ENCODE data around the gene CDC20.

DNA sequence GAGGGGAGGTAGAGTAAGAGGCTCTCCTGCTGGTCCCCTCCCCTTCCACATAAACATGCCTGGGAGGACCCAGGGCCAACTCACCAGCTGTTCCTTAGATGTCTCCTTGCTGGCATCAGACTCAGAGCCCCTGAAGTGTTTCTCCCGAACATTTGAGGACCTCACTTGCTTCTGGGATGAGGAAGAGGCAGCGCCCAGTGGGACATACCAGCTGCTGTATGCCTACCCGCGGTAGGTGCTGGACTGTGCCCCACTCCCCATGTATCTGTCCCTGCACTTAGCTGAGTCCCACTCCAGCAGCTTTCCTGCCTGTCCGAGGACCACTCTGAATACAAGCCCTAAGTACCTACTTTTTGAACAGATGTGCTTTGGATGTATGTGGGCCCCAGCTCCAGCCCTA lies 20.8 kb upstream of the CDC20 start:
- TF ChIP-seq, protein P1, sequence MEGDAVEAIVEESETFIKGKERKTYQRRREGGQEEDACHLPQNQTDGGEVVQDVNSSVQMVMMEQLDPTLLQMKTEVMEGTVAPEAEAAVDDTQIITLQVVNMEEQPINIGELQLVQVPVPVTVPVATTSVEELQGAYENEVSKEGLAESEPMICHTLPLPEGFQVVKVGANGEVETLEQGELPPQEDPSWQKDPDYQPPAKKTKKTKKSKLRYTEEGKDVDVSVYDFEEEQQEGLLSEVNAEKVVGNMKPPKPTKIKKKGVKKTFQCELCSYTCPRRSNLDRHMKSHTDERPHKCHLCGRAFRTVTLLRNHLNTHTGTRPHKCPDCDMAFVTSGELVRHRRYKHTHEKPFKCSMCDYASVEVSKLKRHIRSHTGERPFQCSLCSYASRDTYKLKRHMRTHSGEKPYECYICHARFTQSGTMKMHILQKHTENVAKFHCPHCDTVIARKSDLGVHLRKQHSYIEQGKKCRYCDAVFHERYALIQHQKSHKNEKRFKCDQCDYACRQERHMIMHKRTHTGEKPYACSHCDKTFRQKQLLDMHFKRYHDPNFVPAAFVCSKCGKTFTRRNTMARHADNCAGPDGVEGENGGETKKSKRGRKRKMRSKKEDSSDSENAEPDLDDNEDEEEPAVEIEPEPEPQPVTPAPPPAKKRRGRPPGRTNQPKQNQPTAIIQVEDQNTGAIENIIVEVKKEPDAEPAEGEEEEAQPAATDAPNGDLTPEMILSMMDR (conservative IDR thresholded peaks at IDR 0.05; ENCODE audit: low read length), result no peak
- TF ChIP-seq EZH2phosphoT487 (IDR thresholded peaks at IDR 0.05; ENCODE audit: borderline replicate concordance), result no peak
